Caco-2 (cell line): ENCODE results near the gene NCKAP5. TPM values are rescaled to one million over a fixed set of nuclear protein-coding genes. Genes with fewer than 3 reads are reported as not detected.

Experiments used
- BruUV-seq: library from RNA; stranded (reverse); fragments of 400-500 nt; replicated peaks from 2 replicates; lab custom pipeline; 2021; lab: Mats Ljungman, UMichigan
- CTCF ChIA-PET: fragments of 300-600 bp; sonication (Branson Sonifier 250); formaldehyde crosslinking; loops from one replicate; lab custom pipeline; 2022; ENCODE audit warnings: antibody characterized with exemption; lab: Charles Lee
- POLR2A ChIA-PET: fragments of 300-600 bp; sonication (Branson Sonifier 250); formaldehyde crosslinking; loops from one replicate; lab custom pipeline; 2022; ENCODE audit warnings: antibody characterized with exemption; lab: Charles Lee
- DNase-seq, 2 experiments: peaks; one replicate each; pipeline versions ENCODE4 v3.0.0 to v3.0.0-alpha.2; 2020 to 2022
- H3K27me3 ChIP-seq: replicated peaks from 2 replicates; pipeline ENCODE4 v1.6.0; 2011; ENCODE audit warnings: low read length; ENCODE audit not compliant: control insufficient read depth, insufficient read depth
- H3K36me3 ChIP-seq: 2 replicates; pipeline ENCODE4 v1.5.1; 2011; ENCODE audit warnings: low read length; ENCODE audit not compliant: control insufficient read depth, insufficient read depth
- H3K4me1 ChIP-seq: fragments of 250-450 bp; sonication (Bioruptor Pico); 2 replicates; pipeline ENCODE4 v1.5.1; 2020; ENCODE audit warnings: mild to moderate bottlenecking
- H3K4me3 ChIP-seq: 2 replicates; pipeline ENCODE4 v1.5.1; 2011; ENCODE audit warnings: low read depth, mild to moderate bottlenecking, control low read depth, low read length
- H3K9me3 ChIP-seq: fragments of 250-450 bp; sonication (Bioruptor Pico); 2 replicates; pipeline ENCODE4 v1.5.1; 2020; ENCODE audit warnings: mild to moderate bottlenecking, moderate library complexity
- H3K27ac Mint-ChIP-seq: one replicate; pipeline ENCODE4 v1.8.0; 2022; ENCODE audit warnings: mixed read lengths; ENCODE audit not compliant: unreplicated experiment
- H3K27me3 Mint-ChIP-seq: one replicate; pipeline ENCODE4 v1.8.0; 2022; ENCODE audit warnings: mixed read lengths; ENCODE audit not compliant: insufficient read depth, unreplicated experiment
- H3K36me3 Mint-ChIP-seq: one replicate; pipeline ENCODE4 v1.8.0; 2022; ENCODE audit warnings: mild to moderate bottlenecking, mixed read lengths; ENCODE audit not compliant: insufficient read depth, unreplicated experiment
- H3K4me1 Mint-ChIP-seq: one replicate; pipeline ENCODE4 v1.8.0; 2022; ENCODE audit warnings: low read depth, mixed read lengths; ENCODE audit not compliant: unreplicated experiment
- H3K4me3 Mint-ChIP-seq: one replicate; pipeline ENCODE4 v1.8.0; 2022; ENCODE audit warnings: mild to moderate bottlenecking, moderate library complexity, mixed read lengths; ENCODE audit not compliant: unreplicated experiment
- H3K9me3 Mint-ChIP-seq: one replicate; pipeline ENCODE4 v1.8.0; 2022; ENCODE audit warnings: mixed read lengths; ENCODE audit not compliant: unreplicated experiment
- intact Hi-C: fragments of 100-400 bp; cut with micrococcal nuclease; formaldehyde crosslinking; loops from one replicate; pipeline ENCODE4 v1.10.0; 2022; ENCODE audit not compliant: unreplicated experiment
- total RNA-seq: library from RNA; stranded (reverse); gene quantifications from 2 replicates; pipeline ENCODE4 v1.2.3, GENCODE V29; 2022
- TF ChIP-seq, protein P1 (sequence below), 2 experiments: fragments of 200-600 bp in 1 of 2; IDR thresholded peaks; 1 replicate in 1 of 2; 2 replicates in 1 of 2; pipeline versions ENCODE4 v1.5.1 to v1.8.0; 2011 to 2022; ENCODE audit warnings: antibody characterized with exemption in 1 of 2, control low read depth in 1 of 2, inconsistent platforms in 1 of 2, low read depth in 1 of 2, low read length in 1 of 2, mild to moderate bottlenecking in 1 of 2, moderate library complexity in 1 of 2; ENCODE audit not compliant: insufficient read depth in 1 of 2, severe bottlenecking in 1 of 2, unreplicated experiment in 1 of 2

Gene NCKAP5
- total RNA-seq, 1 experiment from 2014 or later, result 3.8 TPM

- CTCF ChIA-PET, result no interaction called here
- Histone ChIP-seq H3K36me3 (no peaks in the 10 kb centered on the region), H3K4me1 (no peaks in the 10 kb centered on the region), H3K9me3 (no peaks in the 10 kb centered on the region), H3K4me3 (no peak overlapping the region), H3K27me3 (no peaks in the 10 kb centered on the region)
- no peaks in the 10 kb centered on the region for H3K9me3 Mint-ChIP-seq
- intact Hi-C loops, result no loop called here
- H3K4me1 Mint-ChIP-seq, result no peaks in the 10 kb centered on the region
- TF ChIP-seq, protein P1, sequence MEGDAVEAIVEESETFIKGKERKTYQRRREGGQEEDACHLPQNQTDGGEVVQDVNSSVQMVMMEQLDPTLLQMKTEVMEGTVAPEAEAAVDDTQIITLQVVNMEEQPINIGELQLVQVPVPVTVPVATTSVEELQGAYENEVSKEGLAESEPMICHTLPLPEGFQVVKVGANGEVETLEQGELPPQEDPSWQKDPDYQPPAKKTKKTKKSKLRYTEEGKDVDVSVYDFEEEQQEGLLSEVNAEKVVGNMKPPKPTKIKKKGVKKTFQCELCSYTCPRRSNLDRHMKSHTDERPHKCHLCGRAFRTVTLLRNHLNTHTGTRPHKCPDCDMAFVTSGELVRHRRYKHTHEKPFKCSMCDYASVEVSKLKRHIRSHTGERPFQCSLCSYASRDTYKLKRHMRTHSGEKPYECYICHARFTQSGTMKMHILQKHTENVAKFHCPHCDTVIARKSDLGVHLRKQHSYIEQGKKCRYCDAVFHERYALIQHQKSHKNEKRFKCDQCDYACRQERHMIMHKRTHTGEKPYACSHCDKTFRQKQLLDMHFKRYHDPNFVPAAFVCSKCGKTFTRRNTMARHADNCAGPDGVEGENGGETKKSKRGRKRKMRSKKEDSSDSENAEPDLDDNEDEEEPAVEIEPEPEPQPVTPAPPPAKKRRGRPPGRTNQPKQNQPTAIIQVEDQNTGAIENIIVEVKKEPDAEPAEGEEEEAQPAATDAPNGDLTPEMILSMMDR (IDR thresholded peaks at IDR 0.05; ENCODE audit: insufficient read depth in 1 of 2, low read depth in 1 of 2, low read length in 1 of 2, severe bottlenecking in 1 of 2, unreplicated experiment in 1 of 2), result no peak
- no peak overlapping the region for H3K27ac Mint-ChIP-seq
- POLR2A ChIA-PET, result no interaction called here
- no peaks in the 10 kb centered on the region for H3K36me3 Mint-ChIP-seq
- no peak overlapping the region for H3K4me3 Mint-ChIP-seq
- no peaks in the 10 kb centered on the region for H3K27me3 Mint-ChIP-seq
- BruUV-seq, result no TSS peak
- DNase-seq, result no peak
Measured at GRCh38 chr2:133457861-133458260, 110.4 kb downstream of the NCKAP5 start.

- BruUV-seq, result no TSS peak
- no peaks in the 10 kb centered on the region for H3K9me3 Mint-ChIP-seq
- no peaks in the 10 kb centered on the region for H3K27me3 Mint-ChIP-seq
- H3K27ac Mint-ChIP-seq, result no peak overlapping the region
- no peaks in the 10 kb centered on the region for H3K4me1 ChIP-seq
- H3K27me3 ChIP-seq, result no peaks in the 10 kb centered on the region
- no peaks in the 10 kb centered on the region for H3K36me3 Mint-ChIP-seq
- intact Hi-C loops, result no loop called here
- H3K4me3 Mint-ChIP-seq, result no peak overlapping the region
- TF ChIP-seq, protein P1 (IDR thresholded peaks at IDR 0.05; ENCODE audit: insufficient read depth in 1 of 2, low read depth in 1 of 2, low read length in 1 of 2, severe bottlenecking in 1 of 2, unreplicated experiment in 1 of 2), result no peak
- POLR2A ChIA-PET, result no interaction called here
- H3K4me1 Mint-ChIP-seq, result no peaks in the 10 kb centered on the region
- DNase-seq, result no peak
- H3K9me3 ChIP-seq, result no peaks in the 10 kb centered on the region
- no peaks in the 10 kb centered on the region for H3K36me3 ChIP-seq
- H3K4me3 ChIP-seq, result no peak overlapping the region
- CTCF ChIA-PET, result interaction anchor here (0.5 kb wide), 1 partner anchor 150 kb away, joined by 3 read pairs; no protein-coding TSS in a partner anchor
Measured at GRCh38 chr2:133456971-133457370, 111.3 kb downstream of the NCKAP5 start.

- Histone ChIP-seq H3K4me3 (no peak overlapping the region), H3K36me3 (no peaks in the 10 kb centered on the region), H3K27me3 (no peaks in the 10 kb centered on the region), H3K9me3 (no peaks in the 10 kb centered on the region), H3K4me1 (no peaks in the 10 kb centered on the region)
- Mint-ChIP-seq H3K36me3 (no peaks in the 10 kb centered on the region), H3K9me3 (no peaks in the 10 kb centered on the region), H3K27me3 (no peaks in the 10 kb centered on the region), H3K4me1 (no peaks in the 10 kb centered on the region), H3K4me3 (no peak overlapping the region), H3K27ac (no peak overlapping the region)
- TF ChIP-seq, protein P1 (IDR thresholded peaks at IDR 0.05; ENCODE audit: insufficient read depth in 1 of 2, low read depth in 1 of 2, low read length in 1 of 2, severe bottlenecking in 1 of 2, unreplicated experiment in 1 of 2), result no peak
- BruUV-seq, result no TSS peak
- CTCF ChIA-PET, result no interaction called here
- DNase-seq, result no peak
- POLR2A ChIA-PET, result no interaction called here
- intact Hi-C loops, result no loop called here
Measured at GRCh38 chr2:133456156-133456555, 112.1 kb downstream of the NCKAP5 start.
